AG09309 (cell line): ENCODE data around the gene RNU1-4.
"Not testable (repeated sequence)": the region's sequence is repeated elsewhere in the genome, so short reads cannot be mapped to it uniquely, and the experiment has no call there.

Experiments
- DNase-seq: peaks from one replicate; pipeline ENCODE4 v3.0.0-alpha.2; 2010; ENCODE audit warnings: low read depth
- H3K4me3 ChIP-seq: 2 replicates; pipeline ENCODE4 v1.5.1; 2011; ENCODE audit warnings: mild to moderate bottlenecking, low read depth, low read length, moderate library complexity; ENCODE audit not compliant: control insufficient read depth
- CTCF ChIP-seq: IDR thresholded peaks from 2 replicates; pipeline ENCODE4 v1.5.1; 2011; ENCODE audit warnings: mild to moderate bottlenecking, low read depth, low read length, inconsistent platforms; ENCODE audit not compliant: insufficient read depth, control insufficient read depth; ENCODE audit errors: missing control alignments

Gene RNU1-4

GRCh38 chr1:16706302-16706701, 34.0 kb upstream of the RNU1-4 start:
- not testable (repeated sequence) for H3K4me3 ChIP-seq, DNase-seq

GRCh38 chr1:16707130-16708093, 32.9 kb upstream of the RNU1-4 start:
- not testable (repeated sequence) for H3K4me3 ChIP-seq

GRCh38 chr1:16708704-16709103, 31.6 kb upstream of the RNU1-4 start:
- H3K4me3 ChIP-seq, DNase-seq: not testable (repeated sequence)

More at GRCh38 chr1:16707130-16708093, 32.9 kb upstream of the RNU1-4 start:
- DNase-seq = not testable (repeated sequence)

GRCh38 chr1:16709659-16710087, 30.6 kb upstream of the RNU1-4 start:
- not testable (repeated sequence) for H3K4me3 ChIP-seq, DNase-seq

GRCh38 chr1:16710618-16711017, 29.7 kb upstream of the RNU1-4 start:
- not testable (repeated sequence) for DNase-seq, H3K4me3 ChIP-seq

More at GRCh38 chr1:16709659-16710087, 30.6 kb upstream of the RNU1-4 start:
- TF ChIP-seq CTCF = peak; percentile 45

- not testable (repeated sequence) for H3K4me3 ChIP-seq, DNase-seq
Observed at GRCh38 chr1:16712131-16712530, 28.2 kb upstream of the RNU1-4 start.

GRCh38 chr1:16712582-16712981, 27.7 kb upstream of the RNU1-4 start:
- not testable (repeated sequence) for DNase-seq

GRCh38 chr1:16712984-16713383, 27.3 kb upstream of the RNU1-4 start:
- H3K4me3 ChIP-seq, DNase-seq: not testable (repeated sequence)

More at GRCh38 chr1:16712582-16712981, 27.7 kb upstream of the RNU1-4 start:
- not testable (repeated sequence) for H3K4me3 ChIP-seq

GRCh38 chr1:16713480-16713879, 26.8 kb upstream of the RNU1-4 start:
- DNase-seq, H3K4me3 ChIP-seq: not testable (repeated sequence)

- no peak for DNase-seq
- H3K4me3 ChIP-seq = no peak overlapping the region
- TF ChIP-seq CTCF = no peak
Observed at GRCh38 chr1:16716691-16717335, 23.5 kb upstream of the RNU1-4 start.

- DNase-seq = no peak
- TF ChIP-seq CTCF = no peak
- H3K4me3 ChIP-seq = no peak overlapping the region
Observed at GRCh38 chr1:16717336-16718098, 22.8 kb upstream of the RNU1-4 start.

GRCh38 chr1:16718099-16718907, 22.0 kb upstream of the RNU1-4 start:
- not testable (repeated sequence) for DNase-seq

More at GRCh38 chr1:16718099-16718907, 22.0 kb upstream of the RNU1-4 start:
- H3K4me3 ChIP-seq = not testable (repeated sequence)
